GM12878 (cell line): ENCODE results near the gene WDR93. TPM values are rescaled to one million over a fixed set of nuclear protein-coding genes. Genes with fewer than 3 reads are reported as not detected.

ENCODE experiments used
- ATAC-seq: fragments of 200-7000 bp; cut with Tn5 transposase; 3 replicates; pipeline ENCODE4 v1.9.1; 2020; ENCODE audit warnings: mild to moderate bottlenecking, moderate library complexity
- BruUV-seq: library from RNA; stranded (reverse); fragments of 400-500 nt; replicated peaks from 2 replicates; lab custom pipeline; 2021; lab: Mats Ljungman, UMichigan
- CTCF ChIA-PET: fragments of 300-600 bp; sonication (Branson Sonifier 250); formaldehyde crosslinking; extraction: SDS; loops from one replicate; lab custom pipeline; 2021; ENCODE audit warnings: inconsistent platforms; lab: Yijun Ruan, JAX
- POLR2A ChIA-PET: fragments of 350-600 bp; formaldehyde crosslinking; extraction: SDS; loops from one replicate; lab custom pipeline; 2021; ENCODE audit warnings: inconsistent platforms; lab: Charles Lee
- RAD21 ChIA-PET: fragments of 300-600 bp; sonication (Branson Sonifier 250); formaldehyde crosslinking; loops from one replicate; lab custom pipeline; 2023; ENCODE audit warnings: antibody characterized with exemption; ENCODE audit not compliant: unreplicated experiment; lab: Charles Lee
- SMC1A ChIA-PET: fragments of 300-600 bp; sonication (Branson Sonifier 250); formaldehyde crosslinking; loops from one replicate; lab custom pipeline; 2023; ENCODE audit not compliant: unreplicated experiment, uncharacterized antibody; lab: Charles Lee
- DNase-seq: peaks from one replicate; pipeline ENCODE4 v3.0.0-alpha.2; 2011; ENCODE audit warnings: low read depth, low spot score
- FAIRE-seq: peaks from 3 replicates; lab custom pipeline; 2011; peaks lifted over from hg19 to GRCh38; lab: Jason Lieb, UNC
- H2AFZ ChIP-seq: 2 replicates; pipeline ENCODE4 v1.6.0; 2011; ENCODE audit warnings: low read depth, low read length, control low read depth; ENCODE audit not compliant: control insufficient read depth
- H3K27ac ChIP-seq: 2 replicates; pipeline ENCODE4 v1.5.1; 2011; ENCODE audit warnings: control low read depth; ENCODE audit not compliant: control insufficient read depth, insufficient read depth
- H3K27me3 ChIP-seq, 2 experiments: replicated peaks in 1 of 2; 2 replicates each; pipeline versions ENCODE4 v1.6.0 to v1.6.1; 2011; ENCODE audit warnings: low read length in 1 of 2; ENCODE audit not compliant: control insufficient read depth in 2 of 2, insufficient read depth in 2 of 2
- H3K36me3 ChIP-seq, 2 experiments: 2 replicates each; pipeline ENCODE4 v1.5.1; 2011; ENCODE audit warnings: low read length in 1 of 2; ENCODE audit not compliant: control insufficient read depth in 2 of 2, insufficient read depth in 2 of 2
- H3K4me1 ChIP-seq: 2 replicates; pipeline ENCODE4 v1.6.1; 2011; ENCODE audit warnings: mild to moderate bottlenecking, low read length, moderate library complexity, mixed read lengths; ENCODE audit not compliant: control insufficient read depth, insufficient read depth
- H3K4me2 ChIP-seq: 2 replicates; pipeline ENCODE4 v1.6.0; 2011; ENCODE audit warnings: control low read depth; ENCODE audit not compliant: control insufficient read depth, insufficient read depth
- H3K4me3 ChIP-seq: fragments of 200-600 bp; sonication (generic); 2 replicates; pipeline ENCODE4 v1.5.1; 2016
- H3K79me2 ChIP-seq: 2 replicates; pipeline ENCODE4 v1.6.0; 2011; ENCODE audit warnings: low read length; ENCODE audit not compliant: control insufficient read depth, insufficient read depth
- H3K9ac ChIP-seq: 2 replicates; pipeline ENCODE4 v1.8.0; 2011; ENCODE audit warnings: low read length, control low read depth, mixed read lengths; ENCODE audit not compliant: control insufficient read depth, insufficient read depth
- H3K9me3 ChIP-seq: replicated peaks from 3 replicates; pipeline ENCODE4 v1.5.1; 2011; ENCODE audit warnings: mild to moderate bottlenecking, low read length; ENCODE audit not compliant: control insufficient read depth, insufficient read depth
- H4K20me1 ChIP-seq: 2 replicates; pipeline ENCODE4 v1.6.0; 2011; ENCODE audit not compliant: control insufficient read depth, insufficient read depth
- BRCA1 ChIP-seq: IDR thresholded peaks from 2 replicates; pipeline ENCODE4 v1.6.1; 2011; ENCODE audit warnings: low read depth, low read length, improper control_type of control experiment
- ELK1 ChIP-seq: IDR thresholded peaks from 2 replicates; pipeline ENCODE4 v1.6.1; 2012; ENCODE audit warnings: low read depth, low read length, improper control_type of control experiment
- ETV6 ChIP-seq, 2 experiments: fragments of 450-650 bp in 1 of 2; IDR thresholded peaks in 1 of 2; conservative IDR thresholded peaks in 1 of 2; 2 replicates each; pipeline ENCODE4 v1.6.1; 2014; ENCODE audit warnings: antibody characterized with exemption in 1 of 2, borderline replicate concordance in 1 of 2, low read depth in 1 of 2, mild to moderate bottlenecking in 1 of 2, moderate library complexity in 1 of 2
- MEF2B ChIP-seq: fragments of 450-650 bp; IDR thresholded peaks from 2 replicates; pipeline ENCODE4 v1.6.1; 2018; ENCODE audit warnings: mild to moderate bottlenecking, moderate library complexity; ENCODE audit not compliant: partially characterized antibody, poor library complexity, severe bottlenecking
- MTA3 ChIP-seq: IDR thresholded peaks from 2 replicates; pipeline ENCODE4 v1.6.1; 2012; ENCODE audit warnings: low read length, inconsistent platforms, borderline replicate concordance
- PRDM15 ChIP-seq: fragments of 450-650 bp; formaldehyde crosslinking; IDR thresholded peaks from 2 replicates; pipeline ENCODE4 v1.4.0; 2020; ENCODE audit warnings: mild to moderate bottlenecking, moderate library complexity
- RFX5 ChIP-seq: IDR thresholded peaks from 2 replicates; pipeline ENCODE4 v1.6.1; 2011; ENCODE audit warnings: low read depth, low read length, improper control_type of control experiment
- RUNX3 ChIP-seq: IDR thresholded peaks from 2 replicates; pipeline ENCODE4 v1.6.1; 2012; ENCODE audit warnings: low read length, inconsistent platforms
- SREBF1 ChIP-seq: IDR thresholded peaks from 2 replicates; pipeline ENCODE4 v1.6.1; 2012; ENCODE audit warnings: mild to moderate bottlenecking, low read length
- YY1 ChIP-seq: IDR thresholded peaks from 2 replicates; pipeline ENCODE4 v1.6.1; 2011; ENCODE audit warnings: low read depth, mild to moderate bottlenecking, low read length
- ZNF274 ChIP-seq: IDR thresholded peaks from one replicate; pipeline ENCODE4 v1.8.0; 2011; ENCODE audit not compliant: insufficient read length, insufficient read depth
- WGBS: methylation state at CpG from one replicate; pipeline ENCODE4 v1.1.6; 2016; ENCODE audit warnings: low lambda C conversion rate; ENCODE audit not compliant: insufficient replicate concordance, insufficient coverage; ENCODE audit errors: missing lambda C conversion rate; 5-methylcytosine and 5-hydroxymethylcytosine counted together
- in situ Hi-C: fragments of 300-500 bp; cut with MboI; formaldehyde crosslinking; loops from 9 replicates; pipeline ENCODE4 v1.14.3; 2018; ENCODE audit warnings: mixed read lengths
- intact Hi-C: fragments of 100-400 bp; cut with micrococcal nuclease; formaldehyde crosslinking; loops from one replicate; pipeline ENCODE4 v1.14.2; 2022; ENCODE audit not compliant: unreplicated experiment
- polyA plus RNA-seq, 11 experiments: library from polyadenylated mRNA; depleted of rRNA in 4 of 11; unstranded in 6 of 11; stranded (reverse) in 5 of 11; fragments of >200 nt; fragmentation: Nextera tagmentation in 4 of 11; fragmentation: Illumina TruSeq in 1 of 11; extraction: Ambion mirVana in 4 of 11; extraction: Trizol in 1 of 11; gene quantifications; 1 replicate in 1 of 11; 2 replicates in 10 of 11; pipeline versions ENCODE4 v1.2.1 to v1.2.3, GENCODE V29; 2011 to 2016; ENCODE audit warnings: inconsistent platforms in 2 of 11, missing spikeins in 2 of 11, low read depth in 1 of 11
- total RNA-seq, 4 experiments: library from RNA; depleted of rRNA in 3 of 4; stranded (reverse); fragments of >200 nt in 3 of 4; fragmentation: Illumina TruSeq in 1 of 4; extraction: Trizol in 1 of 4; gene quantifications; 2 replicates each; pipeline versions ENCODE4 v1.2.1 to v1.2.3, GENCODE V29; 2013 to 2021

The WDR93 gene
- total and polyA plus RNA-seq, 10 of the 15 experiments (the other 5 are each of a cell fraction or from before 2014, with no cell fraction given), result not detected

GRCh38 chr15:89657686-89658200 lies 32.9 kb upstream of the WDR93 start (continued):
- no peak for TF ChIP-seq PRDM15 (CRISPR knock-in tag)
- no peak for TF ChIP-seq ELK1
- TF ChIP-seq SREBF1, result no peak
- TF ChIP-seq RFX5, result no peak
- TF ChIP-seq MTA3, result no peak

- no peaks in the 10 kb centered on the region for H3K9me3 ChIP-seq
- DNase-seq, result no peak
- ChIA-PET POLR2A (no interaction called here), SMC1A (no interaction called here), RAD21 (no interaction called here), CTCF (no interaction called here)
- no TSS peak for BruUV-seq
- H3K4me3 ChIP-seq, result no peak overlapping the region
- H3K4me1 ChIP-seq, result no peaks in the 10 kb centered on the region
- H3K36me3 ChIP-seq, result no peaks in the 10 kb centered on the region
- TF ChIP-seq ETV6 (conservative IDR thresholded peaks at IDR 0.05 in 1 of 2, IDR thresholded peaks at IDR 0.05 in 1 of 2; ENCODE audit: borderline replicate concordance in 1 of 2, low read depth in 1 of 2) (no peak), ZNF274 (no peak), BRCA1 (no peak), MEF2B (no peak), RUNX3 (no peak), YY1 (no peak)
- ATAC-seq, result no peak
- intact Hi-C loops (no loop called here), in situ Hi-C loops (no loop called here)
- H4K20me1 ChIP-seq, result no peaks in the 10 kb centered on the region
- no peak overlapping the region for H3K27ac ChIP-seq
- peaks cover 0 to 7% of the 10 kb centered on the region in 2 experiments; a peak in 3 of 4 replicates for H3K27me3 ChIP-seq
- no peak overlapping the region for H3K9ac ChIP-seq
- H3K4me2 ChIP-seq, result no peak overlapping the region
- FAIRE-seq, result no peak
- no peak overlapping the region for H2AFZ ChIP-seq
- 18% methylated on average over 2 of the region's 2 CpGs for WGBS
- H3K79me2 ChIP-seq, result no peaks in the 10 kb centered on the region
Observed at GRCh38 chr15:89659295-89659694, 31.3 kb upstream of the WDR93 start.
